Measurements from ENCODE around the gene KL.

KL gene

DNA sequence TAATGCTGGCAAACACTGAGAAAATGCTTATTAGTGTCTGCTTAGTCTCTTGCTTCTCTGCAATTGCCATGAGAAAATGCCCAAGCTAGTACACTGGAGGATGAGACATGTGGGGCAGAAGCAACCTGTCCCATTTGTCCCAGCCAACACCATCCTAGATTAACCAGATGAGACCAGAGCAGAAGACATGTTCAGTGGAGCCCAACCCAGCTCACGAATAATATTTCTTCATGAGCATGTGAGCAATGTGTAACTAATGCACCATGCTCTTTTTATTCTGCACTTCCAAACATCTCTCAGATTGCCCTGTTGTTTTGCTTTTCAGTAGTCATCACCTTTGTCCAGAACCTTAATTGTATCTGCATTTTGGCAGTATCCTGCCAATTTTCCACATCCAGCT is 21.4 kb downstream of the KL start:
- no peak for DNase-seq (ENCODE audit: low read depth)

DNA sequence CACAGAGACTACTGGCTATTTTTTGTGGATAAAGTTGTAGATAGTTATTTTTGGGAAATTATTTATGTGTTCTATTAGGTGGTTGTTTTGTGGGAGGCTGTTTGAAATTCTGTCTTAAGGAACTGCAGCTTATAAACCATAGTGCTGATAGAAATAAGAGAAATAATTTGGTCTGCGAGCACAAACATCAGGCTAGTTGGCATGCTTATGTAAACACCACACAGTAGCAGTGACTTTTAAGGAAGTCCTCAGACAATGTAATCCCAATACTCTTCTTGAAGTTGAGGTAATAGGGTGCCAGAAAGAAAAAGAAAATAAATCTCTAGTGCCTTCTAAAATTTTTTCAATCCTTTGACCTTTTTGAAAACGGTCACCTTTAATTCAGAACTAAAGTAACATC is 23.9 kb downstream of the KL start:
- no peak for DNase-seq (ENCODE audit: low read depth)

- no peak for DNase-seq (ENCODE audit: low read depth)
Measured at GRCh38 chr13:33045851-33046592, 29.8 kb downstream of the KL start.

DNA sequence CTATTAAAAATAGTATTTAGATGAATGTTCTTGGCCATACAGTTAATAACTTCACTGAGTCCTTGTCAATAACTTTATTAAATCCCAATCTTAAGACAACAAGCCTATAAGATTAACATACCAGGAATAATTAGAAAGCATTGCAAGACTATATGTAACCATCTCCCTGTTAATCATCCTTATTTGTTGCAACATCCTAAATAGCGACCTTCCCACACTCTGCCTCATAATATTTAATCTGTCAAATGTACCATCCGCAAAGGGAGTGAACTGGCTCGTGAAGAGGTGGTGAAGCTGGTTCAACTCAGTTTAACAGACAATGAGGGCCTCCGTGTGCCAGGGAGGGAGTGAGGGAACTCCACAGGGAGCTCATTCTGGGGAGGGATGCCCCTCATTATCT is 33.9 kb downstream of the KL start:
- DNase-seq (ENCODE audit: low read depth) = no peak

- DNase-seq (ENCODE audit: low read depth) = no peak
Measured at GRCh38 chr13:33051632-33052031, 35.4 kb downstream of the KL start.

DNA sequence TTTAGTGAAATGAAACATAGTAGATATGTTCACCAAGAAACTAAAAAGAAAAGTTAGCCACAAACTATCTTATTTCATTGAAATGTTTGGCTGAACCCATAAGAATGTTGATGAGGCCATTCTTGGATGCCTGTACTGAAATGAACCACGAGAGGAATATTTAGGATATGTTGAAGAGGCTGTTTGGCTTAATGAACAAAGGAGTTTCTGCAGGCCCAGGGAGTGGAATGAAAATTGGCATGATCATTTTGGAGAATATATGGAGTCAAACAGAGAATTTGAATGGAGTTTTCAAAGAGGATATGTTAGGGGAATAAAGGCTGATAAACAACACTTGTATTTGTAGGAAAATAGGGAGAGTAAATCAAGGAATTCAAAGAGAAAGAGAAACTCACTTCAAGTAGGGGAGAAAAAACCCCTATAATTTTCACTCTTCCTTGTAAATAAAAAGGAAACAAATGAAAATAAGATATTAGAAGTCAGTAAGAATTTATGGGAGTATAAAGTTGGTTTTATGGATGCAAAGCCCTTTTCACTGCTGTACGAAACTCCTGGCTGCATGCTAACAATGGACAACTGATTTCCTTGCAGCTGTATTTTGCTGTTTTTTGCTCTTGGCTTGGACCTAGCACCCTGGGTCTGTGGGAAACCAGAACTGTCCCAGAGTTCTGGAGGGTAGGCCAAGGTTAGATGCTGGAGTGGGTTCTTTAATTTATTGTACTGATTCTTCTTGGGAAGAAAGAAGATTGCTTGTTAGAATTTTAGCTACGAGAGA is 36.5 kb downstream of the KL start:
- DNase-seq (ENCODE audit: low read depth) = no peak

- no peak for DNase-seq (ENCODE audit: low read depth)
Measured at GRCh38 chr13:33053397-33054066, 37.3 kb downstream of the KL start.

- no peak for DNase-seq (ENCODE audit: low read depth)
Measured at GRCh38 chr13:33057019-33057780, 41.0 kb downstream of the KL start.

GRCh38 chr13:33058776-33059327 is 42.6 kb downstream of the KL start:
- DNase-seq (ENCODE audit: low read depth) = no peak

GRCh38 chr13:33060815-33061214 is 44.6 kb downstream of the KL start:
- DNase-seq (ENCODE audit: low read depth) = no peak

DNA sequence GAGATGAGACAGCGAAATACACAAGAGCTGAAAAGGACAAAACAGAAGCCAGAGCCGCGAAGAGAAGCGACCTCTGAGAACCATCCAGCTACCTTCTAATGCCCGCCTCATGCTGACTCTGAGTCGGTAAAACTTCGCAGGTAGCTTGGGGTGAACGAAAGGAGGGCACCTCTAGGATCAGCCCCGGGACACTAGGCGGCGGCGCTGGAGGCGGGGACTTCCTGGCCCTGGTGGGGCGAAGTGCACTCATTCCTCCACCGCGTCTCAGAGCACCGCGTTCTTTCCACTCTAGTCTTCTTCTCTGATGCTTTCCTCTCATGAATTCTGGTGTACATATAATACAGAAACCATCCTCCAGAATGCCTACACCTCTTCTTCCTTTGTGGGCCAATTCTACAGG is 50.1 kb downstream of the KL start:
- no peak for DNase-seq (ENCODE audit: low read depth)

DNA sequence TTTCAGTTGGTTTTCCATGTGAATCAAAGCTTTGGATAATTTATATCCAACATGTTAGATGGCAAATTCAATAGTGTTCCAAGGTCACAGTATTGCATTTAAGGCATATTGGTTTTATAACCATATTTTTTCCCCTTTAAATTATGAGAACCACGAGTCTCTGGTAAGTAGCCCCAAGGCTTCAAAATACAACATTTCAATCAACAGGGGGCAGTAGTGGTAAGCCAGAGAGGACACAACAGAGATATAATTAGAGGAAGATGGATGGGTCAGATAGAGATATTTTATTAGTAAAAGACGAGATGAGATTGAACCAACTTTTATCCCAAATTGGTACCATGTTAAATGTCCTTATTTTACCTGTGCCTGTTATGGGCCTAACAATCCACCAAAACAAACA is 53.1 kb downstream of the KL start:
- DNase-seq (ENCODE audit: low read depth) = no peak

DNA sequence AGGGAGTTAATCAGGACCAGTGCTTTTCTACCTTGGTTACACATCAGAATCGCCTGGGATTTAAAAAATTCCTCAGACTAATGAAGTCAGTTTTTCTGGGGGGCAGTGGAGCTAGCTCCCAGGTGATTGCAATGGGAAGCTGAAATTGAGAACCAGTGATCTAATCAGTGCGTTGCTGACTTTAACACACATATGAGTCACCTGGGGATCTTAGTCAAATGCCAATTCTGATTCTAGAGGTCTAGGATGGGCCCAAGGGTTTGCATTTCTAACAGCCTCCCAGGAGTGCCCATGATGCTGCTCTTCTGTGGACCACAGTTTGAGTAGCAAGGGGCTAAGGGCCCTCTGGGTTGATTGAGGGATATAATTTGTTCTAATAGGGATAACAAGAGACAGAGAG is 54.5 kb downstream of the KL start:
- DNase-seq (ENCODE audit: low read depth) = no peak

DNA sequence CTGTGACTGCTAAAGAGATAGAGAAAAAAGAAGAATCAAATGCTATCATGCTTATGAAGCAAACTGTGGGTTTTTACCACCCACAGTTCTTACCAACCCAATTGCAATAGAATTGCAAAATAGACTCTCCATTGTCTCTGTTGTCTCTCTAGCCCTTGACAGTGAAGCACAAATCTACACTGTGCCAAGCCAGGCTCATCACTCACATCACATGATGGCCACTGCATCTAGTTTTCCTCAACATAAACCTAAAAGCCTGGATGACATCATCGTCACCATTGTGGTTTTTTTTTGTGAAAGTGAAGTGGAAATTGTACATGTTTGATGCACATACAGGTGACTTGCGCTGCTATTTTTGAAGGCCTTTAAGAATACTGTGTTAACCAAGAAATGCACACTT is 56.1 kb downstream of the KL start:
- no peak for DNase-seq (ENCODE audit: low read depth)

GRCh38 chr13:33072759-33073158 is 56.5 kb downstream of the KL start:
- DNase-seq (ENCODE audit: low read depth) = no peak

- no peak for DNase-seq (ENCODE audit: low read depth)
Measured at GRCh38 chr13:33073338-33073737, 57.1 kb downstream of the KL start.

GRCh38 chr13:33076001-33076992 is 60.1 kb downstream of the KL start:
- DNase-seq (ENCODE audit: low read depth) = no peak

DNA sequence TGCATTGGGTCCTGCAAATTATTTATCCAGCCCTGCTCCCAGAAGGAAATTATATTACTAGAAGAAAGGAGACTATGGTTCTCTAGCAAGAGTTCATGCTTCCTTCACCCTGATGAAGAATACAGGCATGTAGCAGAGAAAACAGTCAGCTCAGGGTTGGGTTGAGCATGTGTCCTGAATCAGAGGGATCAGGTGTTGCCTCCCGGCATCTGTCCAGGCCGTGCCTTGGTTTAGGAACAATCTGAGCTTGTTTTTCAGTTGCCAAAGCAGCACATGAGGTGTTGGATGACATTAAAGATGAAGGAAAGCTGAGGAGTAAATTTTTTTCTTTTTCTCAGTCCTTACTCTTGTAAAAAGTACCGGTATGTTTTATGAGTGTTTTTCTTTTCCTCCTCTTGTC is 62.0 kb downstream of the KL start:
- DNase-seq (ENCODE audit: low read depth) = no peak

- no peak for DNase-seq (ENCODE audit: low read depth)
Measured at GRCh38 chr13:33079960-33080359, 63.7 kb downstream of the KL start.

GRCh38 chr13:33080972-33081590 is 64.9 kb downstream of the KL start:
- DNase-seq (ENCODE audit: low read depth) = no peak

Measured in CMK (cell line).